HG03175 (cell line): ENCODE results near the gene SPOCK1.

ENCODE experiments used
- ATAC-seq: cut with Tn5 transposase; IDR thresholded peaks from one replicate; pipeline ENCODE4 v1.9.1; 2021; ENCODE audit warnings: mild to moderate bottlenecking, moderate library complexity; ENCODE audit not compliant: unreplicated experiment

The SPOCK1 gene

DNA sequence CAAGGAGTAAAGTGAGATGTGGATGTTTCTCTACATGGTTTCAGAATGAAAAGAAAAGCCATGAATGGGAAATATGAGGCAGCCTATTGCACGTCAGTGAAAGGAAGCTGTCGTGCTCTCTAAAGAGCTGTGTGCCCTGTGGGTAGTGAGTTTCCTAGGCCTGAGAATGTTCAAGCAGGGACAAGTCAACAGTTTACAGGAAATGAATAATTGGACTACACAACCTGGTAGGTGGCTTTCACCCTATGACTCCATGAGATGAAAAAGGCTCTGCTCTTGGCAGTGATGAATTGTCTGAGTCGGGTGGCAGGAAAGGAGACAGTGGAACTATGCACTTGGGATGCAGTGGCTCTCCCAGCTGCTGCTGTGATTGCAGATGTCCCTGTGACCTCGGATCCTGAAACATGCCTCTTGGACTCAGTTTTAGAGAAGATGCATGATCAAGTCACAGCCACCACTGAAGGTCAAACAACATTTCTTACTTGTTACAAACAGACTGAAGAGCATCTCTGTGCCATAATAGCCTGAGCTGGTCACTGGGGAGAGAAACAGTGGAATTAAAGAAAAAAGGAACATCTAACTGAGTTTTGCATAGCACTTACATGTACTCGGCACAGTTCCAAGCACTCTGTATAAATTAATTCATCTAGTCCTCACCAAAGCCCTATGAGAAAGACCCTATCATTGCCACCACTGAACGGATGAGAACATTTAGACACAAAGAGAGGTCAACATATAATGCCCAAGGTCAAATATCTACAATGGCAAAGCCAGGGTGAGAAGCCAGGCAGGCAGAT, 293.7 kb downstream of the SPOCK1 start:
- ATAC-seq: no peak

DNA sequence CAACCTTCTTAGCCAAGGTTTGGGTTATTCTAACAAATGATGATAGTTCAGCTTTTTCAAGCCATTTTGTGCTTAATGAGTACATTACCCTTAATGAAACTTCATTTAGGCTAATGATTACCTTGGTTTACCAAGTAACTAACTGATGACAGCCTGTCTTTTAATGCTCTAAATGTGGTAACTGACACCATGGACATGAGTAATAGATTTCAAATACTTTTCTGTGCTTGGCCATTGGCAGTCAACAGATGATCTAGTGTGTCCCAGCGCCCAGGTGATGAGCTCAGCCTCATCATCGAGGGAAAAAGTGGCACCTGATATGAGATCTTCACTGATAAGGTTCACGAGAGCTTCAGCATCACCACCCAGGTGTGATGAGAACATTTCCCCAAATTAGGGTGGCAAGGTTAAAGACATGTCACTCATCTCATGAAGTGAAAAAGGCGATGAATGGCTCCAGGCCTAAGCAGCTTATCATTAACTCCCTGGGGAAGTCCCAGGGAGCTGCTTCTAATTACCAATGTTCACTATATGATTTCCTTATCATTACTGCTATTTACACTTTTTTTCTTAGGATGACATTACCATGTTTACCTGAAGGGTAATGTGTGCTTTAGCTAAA, 296.0 kb downstream of the SPOCK1 start:
- ATAC-seq: peak; percentile 50

DNA sequence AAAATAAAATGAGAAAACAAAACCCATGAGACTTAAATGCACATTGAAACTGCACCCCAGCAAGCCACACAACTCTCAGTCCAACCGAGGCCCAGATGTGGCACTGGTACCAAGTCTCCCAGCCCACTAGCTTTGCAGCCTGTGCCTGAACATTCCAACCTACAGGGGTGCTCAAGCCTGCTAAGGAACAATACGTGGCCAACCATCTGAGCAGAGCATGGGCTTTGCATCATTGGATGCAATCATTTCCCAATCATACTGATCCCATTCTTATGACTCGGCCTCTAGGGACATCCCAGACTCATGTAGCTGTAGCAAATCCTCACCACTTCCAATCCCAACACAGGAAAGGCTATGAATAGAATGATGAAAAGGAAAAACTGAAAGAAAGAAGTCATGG, 297.2 kb downstream of the SPOCK1 start:
- no peak for ATAC-seq

GRCh38 chr5:137200906-137201700, 298.0 kb downstream of the SPOCK1 start:
- no peak for ATAC-seq

- ATAC-seq: no peak
Measured at GRCh38 chr5:137199966-137200365, 299.2 kb downstream of the SPOCK1 start.

GRCh38 chr5:137199201-137199600, 299.9 kb downstream of the SPOCK1 start:
- ATAC-seq: no peak

DNA sequence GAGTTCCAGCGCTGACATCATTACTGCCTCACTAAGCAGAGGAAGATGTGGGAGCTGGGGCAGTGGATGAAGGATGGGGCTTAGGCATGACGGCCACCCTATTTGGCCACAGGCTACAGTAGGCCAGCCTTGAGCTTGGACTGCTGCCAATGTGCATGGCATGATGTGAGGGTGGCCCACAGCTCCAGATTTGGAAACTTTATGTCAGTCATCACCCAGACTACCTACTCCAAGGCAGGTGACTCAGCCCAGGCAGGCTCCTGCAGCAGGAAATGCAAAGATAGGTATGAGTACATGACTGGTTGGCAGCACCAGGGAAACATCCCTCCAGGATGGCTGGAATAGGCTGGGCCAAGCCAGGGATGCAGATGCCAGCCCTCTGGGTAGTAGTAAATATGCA, 303.6 kb downstream of the SPOCK1 start:
- ATAC-seq: no peak

GRCh38 chr5:137194300-137194699, 304.8 kb downstream of the SPOCK1 start:
- ATAC-seq: no peak

DNA sequence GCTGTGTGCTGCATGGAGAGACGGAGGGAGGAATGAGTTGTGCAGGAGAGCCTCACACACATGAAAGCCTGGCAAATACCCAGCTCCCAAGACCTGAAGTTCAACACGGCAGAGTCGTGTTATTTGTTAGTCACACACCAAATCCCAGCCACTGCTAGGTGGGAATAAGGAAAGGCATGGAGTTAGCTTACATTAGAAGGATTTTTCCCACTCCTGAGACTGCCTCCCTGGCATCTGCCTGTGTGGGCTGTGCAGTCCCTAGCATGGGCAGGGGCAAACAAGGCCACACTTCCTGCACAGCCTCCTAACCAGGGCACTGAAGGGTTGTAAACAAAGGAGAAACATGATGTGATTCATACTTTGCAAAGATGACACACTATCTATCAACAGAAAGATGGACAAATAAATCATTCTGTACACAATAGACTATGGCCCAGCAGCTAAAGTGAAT, 306.8 kb downstream of the SPOCK1 start:
- no peak for ATAC-seq

DNA sequence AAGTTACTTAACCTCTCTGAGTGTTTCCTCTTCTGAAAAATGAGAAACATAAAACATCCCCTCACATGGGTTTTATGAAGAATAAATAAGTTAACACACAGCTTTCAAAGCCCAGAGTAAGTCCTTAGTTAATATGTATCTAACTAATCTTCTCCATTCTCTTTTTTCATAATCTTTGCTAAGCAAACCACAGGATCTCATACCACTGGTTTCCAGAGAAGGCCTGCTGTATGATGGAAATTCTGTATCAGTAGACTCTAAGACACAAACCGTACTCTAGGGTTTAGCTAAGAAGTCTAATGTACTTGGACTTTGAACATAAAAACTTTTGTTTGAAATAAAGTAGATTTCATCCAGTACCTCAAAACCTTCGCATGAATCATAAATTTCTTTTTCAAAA, 307.9 kb downstream of the SPOCK1 start:
- no peak for ATAC-seq

GRCh38 chr5:137190441-137190840, 308.7 kb downstream of the SPOCK1 start:
- no peak for ATAC-seq

- no peak for ATAC-seq
Measured at GRCh38 chr5:137190031-137190430, 309.1 kb downstream of the SPOCK1 start.

DNA sequence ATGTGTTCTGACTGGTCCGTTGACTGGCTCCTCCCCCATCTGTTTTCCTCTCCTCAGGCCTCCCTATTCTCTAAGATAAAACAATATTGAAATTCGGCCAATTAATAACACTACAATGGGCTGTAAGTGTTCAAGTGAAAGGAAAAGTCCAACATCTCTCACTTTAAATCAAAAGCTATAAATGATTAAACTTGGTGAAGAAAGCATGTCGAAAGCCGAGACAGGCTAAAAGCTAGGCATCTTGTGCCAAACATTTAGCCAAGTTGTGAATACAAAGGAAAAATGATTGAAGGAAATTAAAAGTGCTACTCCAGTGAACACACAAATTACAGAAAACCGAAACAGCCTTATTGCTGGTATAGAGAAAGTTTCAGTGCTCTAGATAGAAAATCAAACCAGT, 310.6 kb downstream of the SPOCK1 start:
- no peak for ATAC-seq

GRCh38 chr5:137186759-137187461, 312.2 kb downstream of the SPOCK1 start:
- no peak for ATAC-seq

DNA sequence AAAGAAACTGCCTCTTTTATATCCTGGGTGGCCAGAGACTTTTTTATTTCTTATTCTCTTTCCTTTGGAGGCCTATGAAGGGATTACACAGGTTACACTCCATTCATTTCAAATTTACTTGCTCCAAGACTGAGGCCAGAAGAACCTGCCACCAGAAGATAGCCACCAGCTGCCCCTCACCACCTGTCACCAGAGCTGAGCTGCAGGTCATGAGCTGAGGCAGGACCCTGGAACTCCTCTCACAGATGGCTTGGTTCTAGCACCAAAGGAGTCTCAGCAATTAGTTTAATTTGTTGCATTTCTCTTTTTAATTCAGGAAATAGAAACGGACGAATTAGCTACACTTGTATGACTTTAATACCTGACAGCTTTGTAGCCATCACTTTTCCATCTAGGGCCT, 313.9 kb downstream of the SPOCK1 start:
- no peak for ATAC-seq

- no peak for ATAC-seq
Measured at GRCh38 chr5:137184734-137185133, 314.4 kb downstream of the SPOCK1 start.

DNA sequence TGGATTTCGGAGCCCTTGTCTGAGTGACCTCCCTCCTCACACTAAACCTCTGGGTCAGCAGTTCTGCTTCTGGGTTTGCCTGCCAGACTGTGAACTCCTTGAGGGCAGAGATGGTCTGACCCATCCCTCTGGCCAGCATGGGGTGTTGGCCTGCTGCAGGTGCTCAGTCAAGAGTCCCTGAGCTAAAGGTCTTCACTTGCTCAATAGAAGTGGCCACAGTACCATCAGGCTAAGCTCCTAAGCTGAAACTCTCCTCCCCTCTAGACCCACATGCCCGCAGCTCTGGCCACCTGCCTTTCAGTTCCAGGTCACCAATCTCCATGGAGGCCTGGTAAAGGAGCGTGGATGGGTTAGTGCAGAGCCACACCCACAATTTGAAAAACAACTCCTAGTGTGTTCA, 316.6 kb downstream of the SPOCK1 start:
- ATAC-seq: no peak

DNA sequence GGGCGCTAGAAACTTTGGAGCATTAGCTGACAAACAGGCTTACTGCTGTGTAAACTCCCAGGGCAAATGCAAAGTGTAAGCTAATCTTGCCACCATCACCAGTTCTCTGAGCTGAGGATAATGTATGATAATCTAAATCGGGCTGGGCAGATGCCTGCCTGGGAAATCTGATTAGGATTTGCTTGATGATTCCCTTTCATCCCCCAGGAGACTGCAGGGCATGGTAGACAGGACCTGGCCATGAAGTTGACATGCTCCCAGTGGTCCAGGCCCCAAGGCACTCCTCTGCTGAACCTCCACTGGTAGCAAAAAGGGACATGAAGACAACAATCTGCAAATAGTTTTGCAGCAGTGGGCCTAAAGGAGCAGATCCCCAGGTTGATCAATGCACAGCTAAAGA, 317.5 kb downstream of the SPOCK1 start:
- no peak for ATAC-seq

- ATAC-seq: no peak
Measured at GRCh38 chr5:137179203-137179602, 319.9 kb downstream of the SPOCK1 start.

DNA sequence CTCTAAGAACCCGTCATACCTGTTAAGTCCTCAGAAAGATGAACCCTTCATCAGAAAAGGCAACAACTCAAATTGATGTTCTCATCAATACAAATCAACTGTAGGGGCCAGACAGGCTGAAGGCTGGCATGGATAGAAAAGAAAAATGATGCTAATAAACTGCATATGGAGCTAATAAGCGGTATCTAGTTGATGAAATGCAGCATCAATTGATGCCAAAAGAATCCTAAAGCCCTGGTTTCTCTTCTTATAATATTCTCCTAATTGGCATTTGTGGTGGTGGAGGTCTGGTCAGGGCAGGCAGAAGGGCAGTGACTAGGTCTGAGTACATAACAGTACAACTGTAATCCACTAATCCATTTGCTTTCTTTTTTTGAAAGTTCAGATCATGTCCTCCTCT, 322.5 kb downstream of the SPOCK1 start:
- ATAC-seq: no peak

GRCh38 chr5:137176126-137176525, 323.0 kb downstream of the SPOCK1 start:
- no peak for ATAC-seq
